G401.6 (cell line): ENCODE data around the gene CDHR3.
"Not testable (repeated sequence)": the region's sequence is repeated elsewhere in the genome, so short reads cannot be mapped to it uniquely, and the experiment has no call there.

Experiments used
- FAIRE-seq: peaks from 2 replicates; lab custom pipeline; 2012; peaks lifted over from hg19 to GRCh38; lab: Jason Lieb, UNC

CDHR3 gene

DNA sequence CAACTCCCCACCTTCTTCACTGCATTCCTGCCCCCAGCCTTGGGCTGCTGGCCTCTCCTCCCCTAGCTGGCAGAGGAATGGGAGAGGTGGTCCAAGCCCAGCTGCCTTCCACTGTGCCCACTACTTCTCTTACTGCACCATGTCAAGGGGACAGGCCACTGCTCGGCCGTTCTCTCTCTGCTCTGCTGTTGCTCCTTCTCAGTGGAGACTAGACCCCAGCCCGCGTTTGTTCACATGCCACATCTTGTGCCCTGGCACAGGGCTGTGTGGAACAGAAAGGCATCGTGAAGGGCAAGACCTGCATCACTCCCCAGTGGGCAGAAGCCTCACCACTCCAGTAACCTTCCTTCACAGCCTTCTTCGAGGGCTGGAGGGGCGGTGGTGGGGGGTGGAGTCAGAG is 711 bp upstream of the CDHR3 start:
- no peak for FAIRE-seq

DNA sequence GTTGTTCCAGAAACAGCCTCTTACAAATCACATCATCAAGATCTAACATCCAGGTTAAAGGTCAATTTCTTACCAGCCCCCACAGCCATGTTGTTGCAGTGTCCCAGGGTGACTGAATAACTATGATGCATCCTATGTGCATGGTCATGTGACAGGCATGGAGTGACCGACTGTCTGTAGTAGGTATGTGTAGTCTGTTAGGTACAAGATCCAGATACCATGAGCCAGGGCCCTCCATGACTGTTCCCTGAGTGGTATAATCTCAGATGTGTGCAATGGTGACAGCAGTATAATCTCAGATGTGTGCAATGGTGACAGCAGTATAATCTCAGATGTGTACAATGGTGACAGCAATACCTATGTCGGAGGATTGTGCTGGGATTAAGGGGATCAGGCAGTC is 8.8 kb downstream of the CDHR3 start:
- FAIRE-seq, result no peak

DNA sequence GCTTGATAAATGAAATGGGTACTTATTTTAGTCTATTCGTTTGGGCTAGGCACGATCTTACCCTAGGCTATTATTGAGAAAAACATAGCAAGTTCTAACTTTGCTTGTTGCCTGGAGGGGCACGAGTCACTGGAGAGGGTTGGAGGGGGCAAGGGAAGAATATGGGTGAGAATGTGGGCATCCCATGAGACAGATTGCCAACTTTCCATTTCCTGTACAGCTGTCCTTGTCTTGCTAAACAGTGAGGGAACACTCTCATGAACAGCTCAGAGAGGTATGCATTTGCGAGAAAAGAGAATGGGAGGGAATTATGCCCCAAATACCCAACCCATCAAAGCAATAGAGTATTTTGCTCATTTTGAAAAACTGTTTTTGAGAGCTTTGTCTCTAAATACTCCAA is 9.2 kb downstream of the CDHR3 start:
- FAIRE-seq, result no peak

DNA sequence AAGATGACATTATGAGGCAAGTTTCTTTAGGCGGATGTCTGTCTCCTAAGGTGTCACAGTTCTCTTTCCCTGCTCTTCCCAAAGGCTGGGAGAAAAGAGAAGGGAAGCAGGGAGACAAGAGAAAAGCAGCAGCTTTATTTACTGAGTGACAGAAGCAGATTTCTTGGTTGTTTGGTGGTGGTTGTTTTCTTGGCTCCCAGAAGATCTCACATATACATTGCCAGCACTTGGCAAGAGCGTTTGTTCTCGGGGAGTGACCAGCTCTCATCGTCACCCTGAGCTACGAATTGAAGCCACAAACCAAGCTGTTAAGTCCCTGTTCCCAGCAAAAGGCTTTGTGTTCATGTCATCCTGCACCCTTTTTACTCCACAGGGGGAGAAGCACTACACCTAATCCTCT is 11.4 kb downstream of the CDHR3 start:
- FAIRE-seq, result no peak

DNA sequence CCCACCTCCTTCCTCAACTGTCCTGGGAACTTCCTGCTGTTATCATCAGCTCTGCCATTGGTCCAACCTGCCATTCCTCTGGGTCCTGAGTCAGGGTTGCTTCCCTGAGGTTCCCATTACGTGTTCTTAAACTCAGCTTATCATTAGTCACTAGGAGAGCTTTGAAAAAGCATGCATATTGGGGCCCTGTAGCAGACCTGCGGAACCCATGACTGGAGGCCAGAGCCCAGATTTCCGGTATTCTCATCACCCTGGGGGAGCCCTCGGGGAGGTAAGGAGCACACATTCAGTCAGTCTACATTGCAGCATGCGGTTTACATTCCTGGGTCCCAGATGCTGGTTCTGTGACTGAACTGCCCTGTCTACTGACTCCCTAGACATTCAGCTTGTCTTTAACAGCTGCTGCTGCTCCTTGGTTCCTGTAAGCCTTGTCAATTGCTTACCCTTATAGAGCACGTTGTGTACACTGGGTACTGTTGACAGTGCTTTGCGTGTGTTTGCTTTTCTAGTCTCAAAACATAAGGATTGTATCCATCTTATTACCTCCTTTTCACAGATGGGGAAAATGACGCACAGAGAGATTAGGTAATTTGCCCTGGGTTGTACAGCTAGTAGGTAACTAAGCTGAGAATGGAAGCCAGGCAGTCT is 12.8 kb downstream of the CDHR3 start:
- FAIRE-seq, result no peak

DNA sequence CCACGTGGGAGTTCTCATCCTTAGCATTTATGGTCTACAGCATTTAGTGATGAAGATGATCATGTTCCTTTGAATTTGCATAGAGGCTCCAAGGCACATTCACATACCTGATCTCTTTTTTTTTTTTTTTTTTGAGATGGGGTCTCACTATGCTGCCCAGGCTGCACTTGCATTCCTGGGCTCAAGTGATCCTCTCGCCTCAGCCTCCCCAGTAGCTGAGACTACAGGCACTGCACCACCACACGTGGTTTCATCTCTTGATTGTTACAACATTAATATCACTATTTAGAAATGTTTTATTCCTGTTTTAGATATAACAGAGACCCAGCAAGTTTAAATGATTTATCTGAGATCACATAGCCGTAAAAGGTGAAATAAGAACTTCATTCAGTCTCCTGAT is 13.8 kb downstream of the CDHR3 start:
- no peak for FAIRE-seq

DNA sequence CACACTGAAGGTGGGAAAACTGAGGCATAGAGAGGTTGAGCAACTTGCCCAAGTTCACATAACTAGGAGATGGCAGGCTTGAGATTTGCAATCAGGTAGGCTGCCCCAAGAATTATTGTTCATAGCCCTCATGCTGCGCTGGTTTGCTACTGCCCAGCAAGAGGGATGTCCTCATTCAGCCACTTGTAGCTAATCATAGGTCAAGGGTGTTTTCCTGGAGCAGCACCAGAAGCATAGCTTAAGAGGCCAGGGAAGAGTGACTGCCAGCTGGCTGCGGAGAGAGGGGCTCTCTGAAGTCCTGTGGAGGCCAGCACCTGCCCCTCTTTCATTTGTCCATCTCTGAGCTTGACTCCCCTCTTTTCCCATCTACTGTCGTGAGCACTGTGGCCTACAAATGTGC is 15.0 kb downstream of the CDHR3 start:
- FAIRE-seq, result no peak

DNA sequence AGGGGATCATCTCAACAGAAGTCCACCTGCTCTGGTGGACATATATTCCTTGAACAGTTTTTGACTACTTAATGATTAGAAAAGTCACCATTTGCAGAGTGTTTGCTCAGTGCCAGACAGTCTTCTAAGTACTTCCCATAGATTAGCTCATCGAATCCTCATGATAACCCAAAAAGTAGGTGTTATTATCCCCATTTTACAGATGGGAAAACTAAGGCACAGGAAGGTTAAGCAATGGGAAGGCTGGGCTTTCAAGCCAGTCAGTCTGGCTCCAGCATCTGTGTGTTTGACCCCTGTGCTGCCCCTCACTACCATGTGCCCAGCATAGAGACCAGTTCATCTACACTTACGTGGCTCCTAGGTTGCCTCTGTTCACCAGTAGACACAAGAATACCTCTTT is 15.9 kb downstream of the CDHR3 start:
- no peak for FAIRE-seq

DNA sequence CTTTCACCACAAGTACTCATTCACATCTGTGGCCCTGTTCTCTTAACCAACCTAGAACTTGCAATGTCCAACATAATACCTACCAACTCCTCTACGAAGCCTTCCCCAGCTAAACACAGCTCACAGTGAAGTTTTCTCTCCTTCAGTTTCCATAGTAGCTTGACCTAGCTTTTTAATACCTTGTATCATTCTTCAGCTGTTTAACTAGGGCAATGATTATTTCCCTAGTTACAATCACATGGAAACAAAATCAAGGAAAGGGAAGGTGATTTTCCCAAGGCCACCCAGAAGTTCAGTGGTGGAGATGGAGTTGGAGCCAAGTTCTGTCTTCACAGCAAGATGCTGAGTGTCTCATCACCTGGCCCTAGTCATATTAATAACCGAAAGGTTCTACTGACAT is 16.3 kb downstream of the CDHR3 start:
- no peak for FAIRE-seq

DNA sequence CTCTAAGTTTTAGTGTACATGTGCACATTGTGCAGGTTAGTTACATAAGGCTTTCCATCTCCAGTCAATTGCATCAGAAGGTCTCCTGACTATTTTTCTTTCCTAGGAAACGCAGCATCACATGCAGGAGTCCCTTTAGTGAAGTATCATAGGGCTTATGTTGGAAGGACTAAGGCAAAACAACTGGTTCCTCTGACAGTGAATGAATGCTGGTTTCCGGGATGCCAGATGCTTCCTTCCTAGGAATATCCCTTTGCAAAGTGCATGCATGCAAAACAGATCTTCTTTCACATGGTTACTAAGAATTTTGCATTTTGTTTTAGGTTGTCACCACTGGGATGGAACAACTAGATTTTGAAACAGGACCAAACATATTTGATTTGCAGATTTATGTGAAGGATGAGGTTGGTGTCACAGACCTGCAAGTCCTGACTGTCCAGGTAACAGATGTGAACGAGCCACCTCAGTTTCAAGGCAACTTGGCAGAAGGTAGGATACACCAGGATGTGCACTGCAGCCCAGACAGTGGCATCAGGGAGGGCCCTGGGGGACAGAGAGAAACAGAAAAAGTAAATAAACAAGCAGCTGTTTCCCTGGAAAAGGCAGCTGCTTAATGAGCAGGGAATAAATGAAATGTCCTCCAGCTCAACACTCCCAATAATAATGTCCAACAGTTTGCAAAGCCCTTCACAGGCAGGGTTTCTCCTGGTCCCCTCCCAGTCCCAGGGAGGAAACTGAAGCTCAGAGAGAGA is 17.8 kb downstream of the CDHR3 start:
- no peak for FAIRE-seq

DNA sequence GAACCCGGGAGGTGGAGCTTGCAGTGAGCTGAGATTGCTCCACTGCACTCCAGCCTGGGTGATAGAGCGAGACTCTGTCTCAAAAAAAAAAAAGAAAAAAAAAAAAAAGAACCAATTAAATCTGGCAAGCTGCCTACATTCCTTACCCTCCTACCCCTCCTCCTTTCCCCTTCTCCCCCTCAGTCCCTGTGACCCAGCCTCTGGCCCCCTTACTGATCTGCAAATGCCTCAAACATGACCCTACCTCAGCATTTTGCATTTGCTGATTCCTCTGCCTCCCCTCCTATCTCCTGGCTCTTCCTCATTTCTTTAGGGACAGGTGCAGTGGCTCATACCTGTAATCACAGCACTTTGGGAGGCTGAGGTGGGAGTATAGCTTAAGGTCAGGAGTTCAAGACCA is 19.3 kb downstream of the CDHR3 start:
- no peak for FAIRE-seq

DNA sequence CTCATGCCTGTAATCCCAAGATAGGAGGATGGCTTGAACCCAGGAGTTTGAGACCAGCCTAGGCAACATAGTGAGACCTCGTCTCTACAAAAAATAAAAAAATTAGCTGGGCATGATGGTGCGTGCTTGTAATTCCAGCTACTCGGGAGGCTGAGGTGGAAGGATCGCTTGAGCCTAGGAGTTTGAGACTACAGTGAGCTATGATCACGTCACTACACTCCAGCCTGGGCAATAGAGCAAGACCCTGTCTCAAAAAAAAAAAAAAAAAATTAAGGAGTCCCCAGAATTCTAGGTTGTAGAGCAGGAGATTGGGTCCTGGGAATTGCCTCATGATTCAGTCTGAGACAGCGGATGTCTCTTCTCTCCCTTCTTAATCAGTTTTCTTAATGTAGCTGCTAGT is 21.7 kb downstream of the CDHR3 start:
- not testable (repeated sequence) for FAIRE-seq

DNA sequence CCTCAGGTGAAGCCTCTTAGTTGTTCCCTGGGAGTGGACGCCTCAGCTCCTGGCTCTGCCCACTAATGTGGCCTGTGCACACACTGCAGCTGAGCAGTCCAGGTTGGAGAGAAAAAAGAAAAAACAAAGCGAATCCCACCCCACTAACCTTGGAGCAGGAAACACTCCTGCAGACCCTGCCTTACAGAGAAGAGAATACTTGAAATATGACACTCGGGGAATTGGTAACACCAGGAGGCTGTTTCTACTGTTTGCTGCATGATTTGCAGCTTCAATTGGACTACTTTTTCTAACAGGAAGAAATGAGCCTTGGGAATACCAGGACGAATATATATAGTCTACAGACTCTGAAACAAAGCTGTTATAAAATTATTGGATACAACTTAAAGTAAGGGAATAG is 22.2 kb downstream of the CDHR3 start:
- FAIRE-seq, result no peak

DNA sequence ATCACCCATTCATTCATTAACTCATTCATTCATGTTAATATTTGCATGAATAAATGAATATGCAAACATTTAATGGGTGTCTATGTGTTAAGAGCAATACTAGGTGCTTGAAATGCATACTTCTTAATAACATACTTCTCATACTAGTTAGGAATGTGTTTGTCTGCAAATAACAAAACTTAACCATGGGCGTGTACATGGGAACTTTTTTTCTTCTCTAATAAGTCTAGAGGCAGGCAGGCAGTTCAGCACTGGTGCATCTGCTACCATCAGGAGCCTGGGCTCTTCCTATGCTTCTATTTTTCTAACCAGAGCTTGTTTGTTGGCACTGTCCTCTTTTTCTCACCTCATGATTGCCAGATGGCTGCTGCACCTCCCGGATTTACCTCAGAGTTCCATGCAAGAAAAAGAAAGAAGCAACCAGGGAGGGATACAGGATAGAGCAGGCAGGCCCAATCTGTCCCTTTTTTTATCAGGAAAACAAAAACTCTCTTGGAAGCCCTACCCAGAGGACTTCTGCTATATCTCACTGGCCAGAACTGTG is 22.7 kb downstream of the CDHR3 start:
- no peak for FAIRE-seq

DNA sequence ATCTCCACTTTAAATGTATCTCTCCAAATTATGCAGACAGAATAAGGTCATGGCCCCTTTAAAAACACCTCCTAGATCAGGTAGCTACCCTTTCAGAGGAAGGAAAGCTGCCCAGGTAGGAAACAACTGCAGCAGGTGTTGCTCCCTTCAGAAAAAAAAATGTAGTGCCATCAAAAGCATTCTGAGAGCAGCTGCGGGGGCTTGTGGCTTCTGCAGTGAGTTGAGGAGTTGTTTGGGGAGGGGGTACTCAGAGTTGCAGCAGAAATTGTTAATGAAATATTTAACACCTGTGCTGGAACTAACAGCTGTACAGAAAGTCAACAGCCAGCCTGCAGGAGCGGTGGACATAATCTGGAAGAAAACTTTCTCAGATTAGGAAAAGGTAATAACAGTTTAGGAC is 24.0 kb downstream of the CDHR3 start:
- no peak for FAIRE-seq

DNA sequence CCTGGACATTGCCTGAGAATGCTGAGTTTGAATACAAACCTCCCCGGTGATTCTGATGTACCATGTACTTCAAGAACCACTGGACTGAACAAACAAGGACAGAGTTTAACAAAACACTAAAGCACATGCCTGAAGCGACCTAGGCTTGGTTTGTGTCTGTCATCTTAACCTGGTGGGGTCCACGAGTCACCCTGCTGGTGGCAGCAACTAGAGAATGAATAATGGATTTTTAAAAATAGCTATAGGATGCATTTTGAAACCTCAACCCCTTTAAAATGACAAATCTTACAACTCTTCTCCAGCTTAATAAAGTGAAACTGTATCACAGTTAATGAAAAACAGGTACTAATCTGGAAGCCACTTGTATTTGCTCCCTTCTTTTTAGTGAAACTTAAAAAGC is 25.2 kb downstream of the CDHR3 start:
- FAIRE-seq, result no peak

DNA sequence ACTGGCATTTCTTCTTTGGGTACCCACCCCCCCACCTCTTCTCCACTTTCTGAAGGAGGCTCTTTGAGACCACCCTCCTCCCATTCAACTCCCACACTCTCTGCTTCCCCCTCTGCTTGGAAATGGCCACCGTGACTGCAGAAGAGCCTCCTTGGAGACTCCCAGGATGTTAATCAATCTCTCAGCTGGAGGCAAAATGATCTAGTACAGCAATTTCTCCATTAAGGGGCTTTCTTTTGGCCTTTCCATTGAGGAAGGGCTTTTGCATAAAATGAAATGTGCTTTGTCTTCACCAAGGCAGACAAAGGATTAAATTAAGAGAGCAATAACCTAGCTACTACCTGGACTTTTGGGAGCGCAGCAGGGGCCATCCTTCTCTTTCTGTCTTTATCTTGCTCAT is 26.1 kb downstream of the CDHR3 start:
- FAIRE-seq, result no peak

DNA sequence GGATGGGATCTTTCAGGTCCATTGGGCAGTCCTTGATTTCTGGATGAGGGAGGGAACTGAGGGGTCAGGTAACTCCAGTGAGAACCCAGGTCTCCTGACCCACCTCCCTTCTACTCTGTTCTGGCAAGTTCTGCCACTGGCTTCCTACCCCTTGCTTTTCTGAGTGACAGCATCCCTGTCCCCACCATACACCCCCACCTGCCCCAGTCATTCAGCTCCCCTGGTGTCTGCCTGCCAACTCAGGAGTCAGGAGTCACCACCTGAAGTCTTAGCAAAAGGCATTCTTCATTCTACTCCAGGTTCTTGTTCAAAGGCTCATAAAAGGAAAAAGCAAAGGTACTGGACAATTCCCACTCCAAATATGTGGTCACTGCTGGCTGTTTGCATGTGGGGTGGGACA is 26.6 kb downstream of the CDHR3 start:
- no peak for FAIRE-seq

DNA sequence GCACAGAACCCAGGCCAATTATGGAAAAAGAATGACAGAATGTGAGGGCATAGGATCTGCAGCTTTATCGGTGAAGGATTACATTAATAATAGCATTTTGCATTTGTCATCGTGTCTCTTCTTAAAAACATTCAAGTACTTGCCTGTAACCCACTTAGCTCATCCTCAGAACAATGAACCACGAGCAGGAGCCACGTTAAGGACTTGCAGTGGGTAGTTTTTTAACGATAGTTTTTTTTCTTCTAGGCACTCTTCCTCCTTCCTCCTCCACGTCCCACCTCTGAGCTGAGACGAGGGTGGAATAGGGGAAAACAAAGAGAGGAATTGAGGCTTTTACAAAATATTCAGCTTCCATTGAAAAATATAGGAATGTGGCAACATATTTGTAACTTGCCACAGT is 27.1 kb downstream of the CDHR3 start:
- no peak for FAIRE-seq

DNA sequence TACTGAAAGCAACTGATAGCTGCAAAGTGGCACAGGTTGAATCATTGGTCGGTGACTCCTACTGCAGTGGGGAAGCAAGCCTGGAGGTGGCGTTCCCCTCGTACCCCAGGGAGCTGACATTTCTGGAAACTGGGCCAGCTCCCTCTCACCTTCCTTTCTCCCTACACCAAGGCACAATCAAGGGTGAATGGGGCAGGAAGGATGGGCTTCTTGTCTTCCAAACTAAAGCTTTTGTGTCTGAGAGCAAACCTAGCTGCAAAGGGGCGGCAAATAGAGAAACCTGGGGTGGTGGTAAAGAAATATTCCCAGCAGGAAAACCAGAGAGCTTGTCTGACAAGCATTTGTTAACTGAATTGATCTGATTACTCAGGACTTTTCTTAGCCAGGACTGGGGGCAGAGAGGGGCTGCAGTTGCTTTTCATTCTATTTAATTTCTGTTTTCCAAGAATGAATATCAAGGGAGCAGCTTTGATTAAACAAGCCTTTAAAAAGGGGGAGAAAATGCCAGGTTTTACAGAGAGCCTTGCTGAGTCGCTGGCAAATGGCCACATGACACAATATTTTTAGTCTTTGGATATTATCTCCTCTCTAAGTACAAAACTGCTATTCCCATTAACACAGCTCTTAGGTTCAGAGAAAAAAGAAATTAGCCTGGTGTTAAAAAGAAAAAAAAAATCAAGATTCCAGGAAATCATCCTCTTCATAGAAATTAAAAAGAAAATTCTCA is 27.8 kb downstream of the CDHR3 start:
- FAIRE-seq, result no peak

DNA sequence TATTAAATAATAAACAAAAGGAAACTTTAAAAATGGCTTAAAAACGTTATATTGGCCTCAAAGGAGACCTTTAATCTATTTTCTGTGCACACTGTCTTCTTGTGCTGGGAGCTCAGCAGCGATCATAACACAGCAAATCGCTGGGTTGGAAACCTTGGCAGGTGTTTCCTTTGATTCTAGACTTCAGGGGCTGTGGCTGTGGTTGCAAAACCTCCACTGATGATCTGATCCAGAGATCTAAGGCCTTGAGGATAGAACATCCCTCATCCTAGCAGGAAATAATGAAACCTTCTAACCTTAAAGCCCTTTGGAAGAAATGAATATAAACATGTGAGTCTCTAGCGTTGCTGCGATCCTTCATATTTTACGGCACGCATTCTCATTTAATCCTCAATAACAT is 29.8 kb downstream of the CDHR3 start:
- FAIRE-seq, result no peak

DNA sequence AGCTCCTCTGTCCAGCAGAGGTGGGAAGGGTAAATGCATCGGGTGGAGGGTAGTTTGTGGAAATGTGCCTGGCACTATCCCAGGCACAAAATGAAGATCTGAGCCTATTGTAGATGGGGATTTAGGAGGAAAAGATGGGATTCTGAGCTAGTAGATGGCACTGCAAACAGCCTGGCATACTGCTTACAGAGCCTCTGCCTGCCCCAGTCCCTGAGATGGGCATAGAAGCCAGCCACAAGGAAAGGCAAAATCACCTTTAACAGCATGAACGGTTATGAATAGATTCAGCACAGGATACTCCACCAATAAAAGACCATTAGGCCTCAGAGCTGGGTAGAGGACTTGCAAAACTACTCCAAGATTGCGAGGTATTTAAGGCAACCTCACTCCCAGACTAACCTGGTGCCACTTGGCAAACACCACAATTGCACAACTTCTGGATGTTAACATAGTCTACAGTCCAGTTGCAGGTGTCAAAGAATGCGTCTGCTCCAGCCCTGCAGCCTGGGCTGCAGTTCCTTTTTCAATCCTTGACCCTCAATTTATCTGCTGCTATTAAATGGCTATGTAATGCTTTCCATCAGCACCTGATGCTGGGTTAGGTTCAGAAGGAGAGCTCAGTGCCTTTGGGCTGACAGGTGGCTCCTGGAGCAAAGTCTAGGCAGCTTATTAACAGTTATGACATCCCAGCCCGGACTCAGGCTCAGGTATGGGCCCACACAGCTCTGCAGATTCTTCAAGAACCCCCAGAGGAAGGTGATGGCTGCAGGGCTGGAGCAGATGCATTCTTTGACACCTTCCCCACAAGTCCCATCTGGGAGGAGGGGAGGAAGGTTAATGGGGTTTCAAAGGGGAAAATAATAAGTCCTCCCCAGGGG is 34.0 kb downstream of the CDHR3 start:
- FAIRE-seq, result no peak
